Stimulated activated effector memory CD8-positive, alpha-beta T cell treated with anti-CD3 and anti-CD28 coated beads, Interleukin-12 subunit alpha, Interleukin-12 subunit beta, amount 100 ng/mL, for 72 hours (primary cell): ENCODE data around the gene NNAT.

ENCODE experiments used
- ATAC-seq: fragments of 150-1000 bp; cut with Tn5 transposase; 2 replicates; pipeline ENCODE4 v1.10.0; 2021
- DNase-seq, 2 donors: peaks; one replicate each; pipeline ENCODE4 v3.0.0; 2021 to 2022; ENCODE audit warnings: low spot score in 2 of 2
- H3K27ac Mint-ChIP-seq: one replicate; pipeline ENCODE4 v1.8.0; 2022; ENCODE audit warnings: mild to moderate bottlenecking, mixed read lengths
- H3K36me3 Mint-ChIP-seq: one replicate; pipeline ENCODE4 v1.8.0; 2022; ENCODE audit warnings: mild to moderate bottlenecking, mixed read lengths
- H3K4me1 Mint-ChIP-seq: one replicate; pipeline ENCODE4 v1.8.0; 2022; ENCODE audit warnings: mixed read lengths
- H3K4me3 Mint-ChIP-seq: one replicate; pipeline ENCODE4 v1.8.0; 2022; ENCODE audit warnings: mild to moderate bottlenecking, mixed read lengths
- H3K9me3 Mint-ChIP-seq: one replicate; pipeline ENCODE4 v1.8.0; 2022; ENCODE audit warnings: mixed read lengths

NNAT gene

DNA sequence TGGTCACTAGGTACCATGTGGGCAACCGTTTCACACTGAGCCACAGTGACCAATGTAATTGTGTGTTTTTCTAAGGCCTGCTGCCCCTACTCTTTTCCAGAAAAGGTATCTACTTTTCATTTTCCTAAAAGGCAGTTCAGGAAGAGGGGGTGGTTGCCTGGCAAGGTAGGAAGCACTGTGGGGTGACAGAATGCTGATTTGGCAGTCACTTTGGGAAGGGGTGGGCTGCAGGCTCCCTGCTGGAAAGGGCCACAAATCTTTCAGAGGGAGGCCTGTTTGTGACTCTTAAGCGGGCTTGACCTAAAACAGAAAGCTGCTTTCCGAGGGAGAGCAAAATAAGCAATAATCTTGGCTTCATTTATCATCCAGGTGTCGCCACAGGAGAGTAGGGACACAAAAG lies 5.2 kb upstream of the NNAT start:
- DNase-seq: no peak
- H3K4me3 Mint-ChIP-seq: no peak overlapping the region

DNA sequence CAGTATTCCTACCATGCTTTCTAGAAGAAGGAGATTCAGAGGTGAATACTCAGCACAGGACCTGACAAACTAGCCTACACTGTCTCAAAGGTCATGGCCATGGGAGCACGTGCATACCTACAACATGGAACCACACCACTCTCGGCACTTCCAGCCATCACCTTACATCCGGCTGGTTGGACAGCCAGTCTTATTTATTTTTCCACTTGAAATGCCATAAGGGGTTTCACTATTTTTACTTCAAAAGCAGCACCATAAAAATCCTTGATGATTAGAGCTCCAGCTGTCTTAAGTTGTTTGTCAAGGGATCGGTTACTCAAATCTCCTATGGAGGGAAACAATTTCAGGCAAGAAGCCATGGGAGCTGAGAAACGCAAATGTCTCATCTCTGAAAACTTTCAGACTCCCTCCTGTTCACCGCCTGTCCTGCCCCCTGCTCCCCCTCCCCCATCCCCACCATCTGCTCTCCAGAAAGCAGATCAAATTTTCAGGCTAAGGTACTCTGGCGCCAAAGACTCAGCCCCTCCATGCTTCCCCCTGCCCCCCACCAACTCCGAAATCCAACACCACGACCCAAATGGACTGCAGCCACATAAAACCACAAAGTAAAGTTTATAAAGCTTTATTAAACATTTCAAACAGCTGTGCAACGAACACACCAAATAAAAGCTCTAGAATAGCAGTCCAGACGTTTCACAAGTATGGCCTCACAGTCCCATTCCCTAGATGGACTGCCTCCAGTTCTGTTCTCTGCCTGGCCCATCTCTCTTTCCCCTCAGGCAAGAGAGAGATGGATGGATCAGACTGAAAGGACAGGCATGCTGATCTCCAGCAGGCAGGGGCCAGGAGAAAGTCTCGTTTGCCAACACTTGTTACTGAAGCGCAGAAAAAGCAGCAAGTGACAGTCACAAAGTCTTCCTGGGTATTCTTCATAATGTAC lies 4.0 kb upstream of the NNAT start:
- no peak overlapping the region for H3K4me3 Mint-ChIP-seq
- no peak overlapping the region for H3K27ac Mint-ChIP-seq
- H3K36me3 Mint-ChIP-seq: peaks cover 49% of the 10 kb centered on the region
- ATAC-seq (no peak), DNase-seq (no peak)
- no peaks in the 10 kb centered on the region for H3K9me3 Mint-ChIP-seq
- peaks cover 59% of the 10 kb centered on the region for H3K4me1 Mint-ChIP-seq

More for the DNA sequence above, 5.2 kb upstream of the NNAT start:
- ATAC-seq: no peak
- H3K27ac Mint-ChIP-seq: peak overlapping the region; percentile 24
- H3K36me3 Mint-ChIP-seq: peaks cover 41% of the 10 kb centered on the region
- H3K4me1 Mint-ChIP-seq: peaks cover 69% of the 10 kb centered on the region
- H3K9me3 Mint-ChIP-seq: no peaks in the 10 kb centered on the region

- DNase-seq: no peak
- no peak overlapping the region for H3K4me3 Mint-ChIP-seq
- no peaks in the 10 kb centered on the region for H3K9me3 Mint-ChIP-seq
- peak overlapping the region; percentile 39 for H3K27ac Mint-ChIP-seq
- H3K4me1 Mint-ChIP-seq: peaks cover 59% of the 10 kb centered on the region
- ATAC-seq: no peak
- peaks cover 51% of the 10 kb centered on the region for H3K36me3 Mint-ChIP-seq
These were observed 3.0 kb upstream of the NNAT start for GRCh38 chr20:37518059-37518458.

- ATAC-seq (no peak), DNase-seq (no peak)
- Mint-ChIP-seq H3K9me3 (no peaks in the 10 kb centered on the region), H3K27ac (peak overlapping the region; percentile 39), H3K36me3 (peaks cover 51% of the 10 kb centered on the region), H3K4me3 (no peak overlapping the region), H3K4me1 (peaks cover 67% of the 10 kb centered on the region)
These were observed 2.2 kb upstream of the NNAT start for GRCh38 chr20:37518606-37519507.

GRCh38 chr20:37519508-37520418 lies 1.3 kb upstream of the NNAT start:
- H3K36me3 Mint-ChIP-seq: peaks cover 48% of the 10 kb centered on the region
- peaks cover 69% of the 10 kb centered on the region for H3K4me1 Mint-ChIP-seq

GRCh38 chr20:37520419-37520955 lies 563 bp upstream of the NNAT start:
- H3K36me3 Mint-ChIP-seq: peaks cover 47% of the 10 kb centered on the region
- no peaks in the 10 kb centered on the region for H3K9me3 Mint-ChIP-seq

More at GRCh38 chr20:37519508-37520418, 1.3 kb upstream of the NNAT start:
- DNase-seq: no peak
- no peak for ATAC-seq
- Mint-ChIP-seq H3K27ac (peak overlapping the region; percentile 38), H3K9me3 (no peaks in the 10 kb centered on the region), H3K4me3 (no peak overlapping the region)

DNA sequence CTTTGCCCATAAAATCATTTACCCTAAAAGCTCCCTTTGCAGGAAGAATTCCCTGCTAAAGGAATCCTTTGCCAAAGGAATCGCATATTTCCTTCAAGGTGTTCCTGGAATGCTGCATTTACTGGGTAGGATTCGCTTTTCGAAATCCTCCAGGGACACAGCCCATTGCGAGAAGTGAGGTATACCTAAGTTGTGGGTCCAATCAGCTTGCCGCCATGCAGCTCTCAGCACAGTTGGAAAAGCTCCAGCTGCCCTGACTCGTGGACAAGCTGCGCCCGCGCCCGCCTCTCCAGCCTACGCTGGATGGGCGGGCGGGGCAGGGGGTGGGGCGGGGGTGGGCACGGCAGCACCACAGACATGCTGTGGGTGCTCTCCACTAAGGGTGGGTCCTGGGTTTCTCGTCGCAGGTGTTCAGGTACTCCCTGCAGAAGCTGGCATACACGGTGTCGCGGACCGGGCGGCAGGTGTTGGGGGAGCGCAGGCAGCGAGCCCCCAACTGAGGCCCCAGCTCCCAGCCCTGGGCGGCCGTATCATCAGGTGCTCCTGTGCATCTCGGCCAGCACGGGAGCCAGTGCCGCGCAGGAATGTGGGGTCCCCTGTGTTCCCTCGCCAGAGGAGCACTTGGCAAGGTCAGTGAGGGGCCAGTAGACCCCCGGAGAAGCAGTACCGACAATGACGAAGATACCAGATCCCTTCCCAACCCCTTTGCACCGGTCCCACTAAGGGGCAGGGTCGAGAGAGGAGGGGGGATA lies 1.4 kb downstream of the NNAT start:
- peaks cover 50% of the 10 kb centered on the region for H3K36me3 Mint-ChIP-seq
- H3K27ac Mint-ChIP-seq: no peak overlapping the region
- peaks cover 71% of the 10 kb centered on the region for H3K4me1 Mint-ChIP-seq
- DNase-seq (no peak), ATAC-seq (no peak)
- no peaks in the 10 kb centered on the region for H3K9me3 Mint-ChIP-seq
- no peak overlapping the region for H3K4me3 Mint-ChIP-seq

More at GRCh38 chr20:37520419-37520955, 563 bp upstream of the NNAT start:
- Mint-ChIP-seq H3K4me3 (peak overlapping the region; percentile 60), H3K27ac (no peak overlapping the region), H3K4me1 (peaks cover 71% of the 10 kb centered on the region)
- ATAC-seq (no peak), DNase-seq (no peak)

DNA sequence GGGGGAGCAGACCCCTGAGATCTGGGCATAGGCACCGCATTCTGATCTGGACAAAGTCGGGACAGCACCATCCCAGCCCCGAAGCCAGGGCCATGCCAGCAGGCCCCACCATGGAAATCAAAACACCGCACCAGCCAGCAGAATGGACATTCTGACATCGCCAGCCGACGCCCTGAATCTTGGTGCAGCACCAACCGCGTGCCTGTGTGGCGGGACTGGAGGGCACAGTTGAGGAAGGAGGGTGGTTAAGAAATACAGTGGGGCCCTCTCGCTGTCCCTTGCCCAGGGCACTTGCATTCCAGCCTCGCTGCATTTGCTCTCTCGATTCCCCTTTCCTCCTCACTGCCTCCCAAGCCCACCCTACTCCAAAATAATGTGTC lies 2.0 kb downstream of the NNAT start:
- Mint-ChIP-seq H3K27ac (no peak overlapping the region), H3K4me3 (no peak overlapping the region), H3K9me3 (no peaks in the 10 kb centered on the region), H3K4me1 (peaks cover 68% of the 10 kb centered on the region), H3K36me3 (peaks cover 49% of the 10 kb centered on the region)
- DNase-seq: no peak
- no peak for ATAC-seq

DNA sequence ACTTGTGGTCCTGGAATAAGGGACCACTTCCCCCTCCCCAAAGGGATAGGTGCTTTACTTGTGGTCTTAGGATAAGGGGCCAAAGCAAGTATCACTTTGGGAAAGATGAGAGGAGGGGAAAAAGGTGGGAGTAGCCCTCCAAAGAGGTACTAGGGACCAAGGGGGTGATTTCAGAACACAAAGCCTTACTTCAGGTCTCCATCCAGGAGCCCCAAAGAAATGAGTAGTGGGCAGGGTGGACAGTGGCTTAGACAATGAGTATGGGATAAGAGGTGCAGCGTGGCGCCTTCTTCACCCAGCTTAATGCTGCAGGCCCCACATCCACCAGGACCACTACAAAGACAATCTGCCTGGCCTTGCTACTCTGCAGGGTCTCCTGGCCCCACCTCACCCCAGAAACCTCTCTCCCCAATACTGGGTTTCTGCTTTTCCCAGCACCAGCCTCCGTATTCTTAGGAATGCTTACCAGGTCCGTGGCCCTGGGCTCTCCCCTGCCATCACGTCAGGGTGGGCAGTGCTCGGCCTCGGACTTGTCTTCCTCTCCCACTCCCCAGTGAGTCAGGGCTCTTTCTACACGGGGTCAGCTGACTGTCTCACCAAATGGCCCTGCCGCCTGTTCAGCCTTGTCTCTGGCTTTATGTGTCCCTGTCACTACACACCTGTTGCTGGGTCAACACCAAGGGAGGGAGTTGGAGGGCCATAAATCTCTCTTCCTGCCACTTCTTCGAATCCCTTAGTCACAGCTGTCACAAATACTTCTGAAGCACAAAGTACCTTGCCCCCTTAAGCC lies 3.1 kb downstream of the NNAT start:
- no peak for DNase-seq
- peaks cover 41% of the 10 kb centered on the region for H3K36me3 Mint-ChIP-seq
- no peaks in the 10 kb centered on the region for H3K9me3 Mint-ChIP-seq
- peaks cover 68% of the 10 kb centered on the region for H3K4me1 Mint-ChIP-seq
- peak overlapping the region; percentile 61 for H3K27ac Mint-ChIP-seq
- no peak for ATAC-seq
- peak overlapping the region; percentile 89 for H3K4me3 Mint-ChIP-seq

DNA sequence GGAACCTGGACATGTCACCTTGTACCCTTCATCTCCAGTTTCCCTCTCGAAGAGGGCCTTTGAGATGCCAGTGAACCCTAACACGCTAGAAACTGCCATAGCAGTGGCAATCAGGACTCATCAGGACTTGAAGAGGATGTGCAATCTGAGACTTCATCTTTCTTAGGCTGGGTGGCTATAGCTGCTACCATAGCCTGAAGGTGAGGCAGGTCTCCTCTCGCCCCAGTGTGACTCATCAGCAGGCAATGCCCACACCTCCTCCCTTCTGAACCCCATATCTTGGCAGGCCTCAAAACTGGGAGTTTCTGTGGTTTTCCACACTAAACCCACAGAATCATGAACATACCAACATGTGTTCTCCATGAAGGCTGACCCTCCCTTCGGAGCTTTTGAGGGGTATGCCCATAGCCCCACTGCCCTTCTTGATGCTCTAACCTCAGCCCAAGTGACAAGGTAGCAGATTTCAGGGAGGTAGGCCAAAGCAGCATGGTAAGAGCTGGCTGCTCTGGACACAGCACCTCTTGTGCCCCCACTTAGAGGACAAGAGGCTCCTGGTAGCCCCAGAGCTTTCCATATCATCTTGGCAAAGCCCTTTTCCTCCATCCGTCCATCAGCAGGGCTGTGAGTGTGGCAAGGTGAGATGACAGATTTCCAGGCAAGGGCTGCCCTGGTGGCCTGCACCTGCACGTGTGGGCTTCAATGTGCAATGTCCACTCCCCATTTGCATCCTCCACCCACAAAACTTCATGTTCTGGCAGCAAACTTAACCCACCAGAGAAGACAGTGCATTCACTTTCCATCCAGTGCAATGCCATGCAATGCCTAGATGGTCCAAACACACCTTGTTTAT lies 4.0 kb downstream of the NNAT start:
- DNase-seq: peak; percentile 11 to 58
- H3K9me3 Mint-ChIP-seq: no peaks in the 10 kb centered on the region
- peaks cover 36% of the 10 kb centered on the region for H3K36me3 Mint-ChIP-seq
- peak overlapping the region; percentile 89 for H3K4me3 Mint-ChIP-seq
- peak overlapping the region; percentile 61 for H3K27ac Mint-ChIP-seq
- H3K4me1 Mint-ChIP-seq: peaks cover 65% of the 10 kb centered on the region
- ATAC-seq: peak; percentile 36

DNA sequence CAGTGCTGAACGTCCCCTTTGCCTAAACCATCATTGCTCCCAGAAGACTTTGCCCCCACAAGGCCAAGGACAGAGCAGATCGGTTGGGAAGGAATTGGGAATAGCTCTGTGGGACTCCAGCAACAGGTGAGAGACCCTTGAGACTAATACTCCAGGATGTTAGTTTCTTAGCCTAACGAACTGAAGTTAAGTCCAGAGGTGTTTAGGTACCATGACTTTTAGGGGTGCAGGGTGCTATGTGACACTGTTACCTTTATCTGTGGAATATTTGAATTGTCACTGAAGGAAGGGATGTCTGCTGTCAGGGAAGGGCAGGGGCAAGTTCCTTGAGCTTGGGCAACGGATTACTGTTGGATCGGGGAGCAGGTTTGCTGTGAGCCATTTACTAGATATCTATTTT lies 4.8 kb downstream of the NNAT start:
- Mint-ChIP-seq H3K4me3 (peak overlapping the region; percentile 89), H3K4me1 (peaks cover 58% of the 10 kb centered on the region), H3K27ac (peak overlapping the region; percentile 100), H3K36me3 (peaks cover 28% of the 10 kb centered on the region), H3K9me3 (no peaks in the 10 kb centered on the region)
- ATAC-seq (no peak), DNase-seq (no peak)

DNA sequence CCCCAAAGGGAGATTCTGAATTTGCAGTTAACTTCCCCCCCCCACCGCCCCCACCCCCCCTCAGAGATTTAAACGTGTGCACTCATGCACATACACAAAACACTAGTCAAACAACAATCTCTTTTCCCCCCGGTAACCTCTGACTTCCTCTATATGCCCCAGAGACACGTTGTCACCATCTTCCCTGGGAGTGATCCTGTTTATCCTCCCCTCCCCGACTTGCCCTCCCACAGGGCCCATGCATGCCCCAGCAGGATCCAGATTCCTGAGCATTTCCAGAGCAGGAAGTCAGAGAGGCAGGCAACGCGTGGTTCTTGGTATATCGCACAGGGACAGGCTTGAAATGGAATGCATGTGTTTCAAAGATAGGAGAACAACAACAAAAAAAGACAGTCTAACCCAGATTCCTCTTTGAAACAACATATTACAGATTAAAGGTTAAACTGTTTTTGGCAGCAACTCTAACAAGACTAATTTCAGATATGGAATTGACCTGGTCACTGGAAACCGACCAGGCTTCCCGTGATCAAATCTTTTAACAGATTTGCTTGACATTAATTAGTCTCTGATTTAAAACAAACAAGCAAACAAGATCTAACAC lies 5.3 kb downstream of the NNAT start:
- ATAC-seq (no peak), DNase-seq (no peak)
- H3K4me1 Mint-ChIP-seq: peaks cover 58% of the 10 kb centered on the region
- peak overlapping the region; percentile 89 for H3K4me3 Mint-ChIP-seq
- H3K27ac Mint-ChIP-seq: peak overlapping the region; percentile 100
- H3K36me3 Mint-ChIP-seq: peaks cover 26% of the 10 kb centered on the region
- no peaks in the 10 kb centered on the region for H3K9me3 Mint-ChIP-seq
